NCI-H226 (cell line): ENCODE data around the gene OR6K3.
"Not testable (repeated sequence)": the region's sequence is repeated elsewhere in the genome, so short reads cannot be mapped to it uniquely, and the experiment has no call there.

Experiments
- DNase-seq: peaks from one replicate; pipeline ENCODE4 v3.0.0-alpha.2; 2015

Gene OR6K3, protein sequence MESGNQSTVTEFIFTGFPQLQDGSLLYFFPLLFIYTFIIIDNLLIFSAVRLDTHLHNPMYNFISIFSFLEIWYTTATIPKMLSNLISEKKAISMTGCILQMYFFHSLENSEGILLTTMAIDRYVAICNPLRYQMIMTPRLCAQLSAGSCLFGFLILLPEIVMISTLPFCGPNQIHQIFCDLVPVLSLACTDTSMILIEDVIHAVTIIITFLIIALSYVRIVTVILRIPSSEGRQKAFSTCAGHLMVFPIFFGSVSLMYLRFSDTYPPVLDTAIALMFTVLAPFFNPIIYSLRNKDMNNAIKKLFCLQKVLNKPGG

DNA sequence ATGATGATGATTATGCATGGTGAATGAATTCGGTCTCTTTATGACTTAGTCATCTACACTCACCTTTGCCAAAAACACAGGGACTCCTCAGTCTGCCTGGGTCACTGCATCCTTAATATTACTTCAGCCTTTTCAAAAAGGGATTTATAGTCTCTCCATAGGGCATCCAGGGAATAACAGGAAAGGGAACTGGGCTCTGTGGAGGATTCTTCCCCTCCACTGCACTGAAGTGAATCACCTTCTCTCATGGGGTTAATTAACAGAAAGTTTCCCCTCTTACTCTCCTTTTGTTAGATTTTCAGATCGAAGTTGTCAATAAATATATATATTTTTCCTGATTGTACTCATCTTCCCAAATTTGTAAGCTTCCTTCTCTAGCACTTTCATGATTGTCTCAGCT is at the start of gene OR6K3:
TSS of gene OR6K3 (minus strand) at position 101 of the 400 bp plus-strand sequence. CDS start 2,605 bp downstream, outside the sequence.
- DNase-seq, result no peak

DNA sequence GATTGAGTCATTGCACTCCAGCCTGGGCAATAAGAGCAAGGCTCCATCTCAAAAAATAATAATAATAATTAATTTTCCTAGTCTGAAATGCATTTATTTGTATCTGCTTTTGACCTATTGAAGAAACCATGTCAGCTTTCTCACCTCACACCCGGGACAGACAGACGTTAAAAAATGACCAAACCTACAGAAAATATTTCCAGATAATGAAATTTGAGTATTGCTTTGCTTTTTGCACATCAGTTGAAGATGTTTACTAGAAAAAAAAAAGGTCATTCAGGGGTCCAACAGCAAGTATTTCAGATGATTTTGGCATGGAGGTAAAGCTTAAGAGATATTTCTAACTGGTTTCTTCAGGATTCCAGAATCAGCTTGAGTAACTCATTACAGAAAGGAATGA is 33.9 kb upstream of the OR6K3 start, which contains the start of gene OR6K6:
TSS of gene OR6K6 (plus strand) at position 301 of the 400 bp plus-strand sequence. CDS start 168 bp downstream, outside the sequence.
- no peak for DNase-seq

DNA sequence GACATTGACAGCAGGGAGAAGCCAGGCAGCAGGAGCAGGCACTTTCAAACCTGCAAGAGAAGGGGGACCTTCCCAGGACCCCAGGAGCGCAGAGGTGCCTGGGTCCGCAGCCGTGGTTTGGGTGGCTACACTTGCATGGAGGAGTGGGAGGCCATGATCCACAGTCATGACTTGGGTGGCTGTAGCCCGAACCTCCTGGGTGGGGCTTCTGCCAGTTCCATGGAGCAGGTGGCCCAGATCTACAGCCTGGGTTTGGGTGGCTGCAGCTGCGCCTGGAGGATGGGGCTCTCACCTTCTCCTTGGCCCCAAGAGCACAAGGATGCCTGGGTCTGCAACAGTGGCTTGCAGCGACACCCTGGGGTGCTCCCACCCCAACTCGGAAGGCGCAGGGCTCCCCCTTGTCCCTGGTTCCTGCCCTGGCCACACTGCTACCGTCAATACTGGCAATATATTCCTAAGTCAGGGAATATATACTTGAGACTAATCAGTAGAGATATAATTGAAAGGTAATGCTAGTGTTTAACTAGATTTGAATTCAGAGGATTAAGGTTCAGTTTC is 31.7 kb upstream of the OR6K3 start:
- DNase-seq, result no peak

DNA sequence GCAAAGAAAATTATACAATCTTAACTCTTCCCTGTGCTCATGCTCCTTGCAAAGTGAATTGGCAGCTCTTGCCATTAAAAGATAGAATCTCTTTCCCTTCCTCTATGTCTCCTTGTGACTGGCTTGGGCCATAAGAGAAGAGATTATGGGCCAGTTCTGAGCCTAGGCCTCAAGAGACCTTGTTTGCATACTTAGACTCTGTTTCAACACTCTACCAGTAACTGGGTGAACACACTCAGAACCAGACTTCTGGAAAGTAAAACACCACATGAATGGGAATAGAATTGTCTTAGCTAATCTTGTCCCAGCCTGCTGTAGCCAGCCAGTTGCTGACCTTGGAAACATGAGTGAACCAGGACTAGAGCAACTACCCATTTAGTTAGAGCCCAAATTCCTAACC is 15.3 kb upstream of the OR6K3 start:
- DNase-seq, result no peak

DNA sequence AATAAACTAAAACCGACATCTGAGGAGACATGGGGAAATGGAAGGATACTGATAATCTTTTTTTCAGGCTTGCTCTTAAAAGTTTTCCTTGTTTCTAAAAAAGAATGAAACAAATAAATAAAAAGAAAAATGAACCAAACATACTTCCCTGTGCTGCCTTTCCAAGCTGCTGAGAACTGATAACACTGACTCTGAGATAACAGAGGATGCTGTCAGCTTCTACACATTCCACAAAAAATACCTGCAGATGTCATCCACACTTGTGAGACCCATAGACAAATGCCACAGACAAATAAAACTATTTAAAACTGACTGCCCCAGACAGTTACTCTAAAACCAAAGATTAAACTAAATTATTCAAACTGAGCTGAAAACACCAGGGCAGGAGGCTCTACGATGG is 12.0 kb upstream of the OR6K3 start:
- no peak for DNase-seq

DNA sequence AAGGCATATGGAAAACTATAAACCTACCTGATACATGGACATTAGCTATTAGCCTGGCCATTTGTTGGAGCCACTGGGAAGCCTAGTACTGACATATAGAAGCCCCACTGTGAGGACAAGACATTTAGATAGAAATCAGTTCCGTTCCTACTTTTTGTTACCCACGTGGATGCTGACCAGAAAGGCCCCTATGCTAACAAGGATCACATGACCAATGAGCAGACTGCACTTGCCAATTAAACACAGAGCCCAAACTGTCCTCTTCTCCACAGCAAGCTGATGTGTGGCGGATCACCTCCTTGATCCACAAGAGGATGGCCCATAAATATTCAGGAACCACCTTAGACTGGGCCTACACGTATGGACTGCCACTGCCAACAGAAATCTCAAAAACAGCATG is 11.2 kb upstream of the OR6K3 start:
- no peak for DNase-seq

DNA sequence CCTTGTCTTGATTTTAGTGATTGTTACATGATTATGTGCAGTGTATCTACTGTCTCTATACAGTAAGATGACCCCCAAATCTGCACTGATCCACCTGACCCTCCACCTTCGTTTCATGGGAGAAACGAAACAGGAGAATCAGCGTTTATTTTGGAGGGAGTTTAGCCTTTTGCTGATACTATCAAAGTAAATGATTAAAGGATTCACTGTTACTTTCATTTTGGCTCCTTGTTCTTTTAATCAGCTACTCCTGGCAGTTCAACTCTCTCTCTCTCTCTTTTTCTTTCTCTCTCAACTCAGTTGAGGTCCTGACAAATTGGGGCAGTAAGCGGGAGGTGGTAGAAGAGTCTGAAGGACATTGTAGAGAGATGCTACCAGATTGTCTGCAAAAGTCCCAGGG is 9.9 kb upstream of the OR6K3 start:
- no peak for DNase-seq

DNA sequence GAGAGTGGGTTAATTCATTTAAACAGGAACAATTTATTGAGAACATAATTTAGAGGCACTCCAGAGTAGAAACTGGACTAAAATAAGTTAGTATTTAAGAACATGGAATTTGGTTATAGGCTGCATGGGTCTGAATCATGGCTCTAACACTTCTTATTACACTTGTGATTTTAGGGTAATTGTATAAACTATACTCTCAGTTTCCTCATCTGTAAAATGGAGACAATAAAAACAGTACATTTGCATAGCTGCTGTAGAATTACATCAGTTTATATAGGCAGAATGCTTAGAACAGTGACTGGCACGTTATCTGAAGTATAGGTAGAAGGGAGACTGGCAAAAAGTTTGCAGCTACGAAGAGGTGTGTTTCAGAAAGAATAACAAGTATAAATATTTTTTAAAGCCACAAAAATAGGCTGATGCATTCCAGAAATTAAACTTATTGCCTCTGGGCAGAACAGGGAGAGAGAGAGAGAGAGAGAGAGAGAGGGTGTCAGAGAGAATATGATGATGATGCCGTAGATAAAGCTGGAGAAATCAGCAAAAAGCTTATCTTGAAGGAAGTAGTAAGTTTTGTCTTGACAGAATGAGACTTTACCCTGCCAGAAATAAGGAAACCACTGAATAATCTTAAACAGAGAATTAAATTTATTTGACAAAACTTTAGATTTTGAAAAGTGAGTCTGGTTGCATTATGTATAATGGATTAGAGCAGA is 8.1 kb upstream of the OR6K3 start:
- peak; percentile 39 for DNase-seq

DNA sequence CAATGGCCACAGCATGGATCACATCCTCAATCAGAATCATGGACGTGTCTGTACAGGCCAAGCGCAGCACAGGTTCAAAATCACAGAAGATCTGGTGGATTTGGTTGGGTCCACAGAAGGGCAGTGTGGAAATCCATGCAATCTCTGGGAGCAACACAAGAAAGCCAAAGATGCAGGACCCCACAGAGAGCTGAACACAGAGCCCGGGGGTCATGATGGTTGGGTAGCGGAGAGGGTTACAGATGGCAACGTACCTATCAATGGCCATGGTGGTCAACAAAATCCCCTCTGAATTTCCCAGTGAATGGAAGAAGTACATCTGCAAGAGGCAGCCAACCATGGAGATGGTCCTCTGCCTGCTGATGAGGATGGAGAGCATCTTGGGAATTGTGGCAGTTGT is 3.9 kb upstream of the OR6K3 start:
- no peak for DNase-seq

DNA sequence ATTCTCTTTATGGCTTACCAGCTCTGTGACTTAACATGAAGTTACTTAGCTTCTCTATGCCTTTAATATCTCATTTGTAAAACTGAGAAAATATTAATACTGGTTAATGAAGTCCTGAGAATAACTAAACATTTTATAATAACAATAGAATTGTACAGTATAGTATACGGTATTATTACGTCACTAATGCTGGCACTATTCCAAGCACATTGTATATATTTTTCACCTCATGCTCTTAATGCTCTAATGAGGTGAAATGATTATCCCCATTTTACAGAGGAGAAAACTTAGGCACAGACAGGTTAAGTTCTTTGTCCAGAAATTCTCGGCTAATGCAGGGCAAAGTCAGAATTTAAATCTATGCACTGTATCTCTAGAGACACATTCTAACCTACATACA is 856 bp downstream of the OR6K3 start:
- DNase-seq, result no peak

DNA sequence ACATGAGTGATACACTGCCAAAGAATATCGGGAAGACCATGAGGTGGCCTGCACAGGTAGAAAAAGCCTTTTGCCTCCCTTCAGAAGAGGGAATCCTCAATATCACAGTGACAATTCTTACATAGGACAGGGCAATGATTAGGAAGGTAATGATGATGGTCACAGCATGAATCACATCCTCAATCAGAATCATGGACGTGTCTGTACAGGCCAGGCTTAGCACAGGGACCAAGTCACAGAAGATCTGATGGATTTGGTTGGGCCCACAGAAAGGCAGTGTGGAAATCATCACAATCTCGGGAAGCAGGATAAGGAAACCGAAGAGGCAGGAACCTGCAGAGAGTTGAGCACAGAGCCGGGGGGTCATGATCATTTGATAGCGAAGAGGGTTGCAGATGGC is 3.2 kb downstream of the OR6K3 start:
- DNase-seq, result no peak

DNA sequence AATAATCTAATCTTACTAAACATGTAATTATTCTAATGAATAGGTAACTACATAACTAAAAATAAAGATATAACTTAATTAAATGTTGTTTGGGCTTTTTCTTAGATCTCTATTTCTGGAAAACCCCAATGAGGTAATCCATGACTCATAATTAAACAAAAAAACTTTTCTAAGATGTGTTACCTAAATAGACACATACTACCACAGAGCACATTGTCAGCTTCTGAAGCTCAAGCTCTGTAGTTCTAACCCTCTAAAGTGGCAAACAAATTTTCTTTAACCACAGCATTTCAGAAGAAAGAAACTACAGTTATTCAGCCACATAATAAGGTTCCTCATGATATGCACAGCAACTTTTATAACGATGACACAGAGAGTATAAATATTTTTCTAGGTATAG is 4.2 kb downstream of the OR6K3 start:
- no peak for DNase-seq

DNA sequence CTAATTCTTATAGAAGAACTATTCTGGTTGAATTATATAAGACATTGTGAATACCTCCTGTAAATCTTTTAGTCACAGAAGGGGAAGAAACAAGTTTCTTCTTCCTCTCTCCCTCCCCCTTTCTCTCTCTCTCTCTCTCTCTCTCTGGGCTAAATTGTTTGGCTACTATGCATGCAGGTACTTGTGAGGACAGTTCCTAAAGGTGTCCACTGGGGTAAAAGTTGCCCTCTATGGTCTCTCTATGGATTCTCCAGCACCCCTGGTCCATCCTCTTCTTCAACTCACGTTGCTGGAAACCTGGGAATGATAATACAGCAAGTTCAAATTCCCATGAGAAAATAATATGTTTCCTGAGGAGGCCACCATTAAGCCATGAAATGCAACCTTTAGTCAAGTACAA is 5.8 kb downstream of the OR6K3 start:
- DNase-seq, result no peak

DNA sequence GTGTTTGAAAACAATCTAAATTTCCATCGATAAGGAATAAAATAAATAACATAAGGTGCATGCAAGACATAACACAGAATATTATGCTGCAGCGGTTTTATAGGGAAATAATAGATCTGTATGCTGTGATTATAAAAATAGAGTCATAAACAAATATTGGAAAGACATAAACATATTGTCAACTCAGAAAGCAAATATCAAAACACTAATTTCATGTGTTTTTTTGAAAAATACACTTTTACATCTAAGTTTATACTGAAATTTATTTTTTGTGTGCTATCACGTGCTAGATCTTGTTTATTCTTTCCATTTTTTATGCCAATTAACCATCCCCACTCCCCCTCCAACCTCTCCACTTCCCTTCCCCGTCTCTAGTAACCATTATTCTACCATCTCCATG is 9.4 kb downstream of the OR6K3 start:
- DNase-seq, result no peak

DNA sequence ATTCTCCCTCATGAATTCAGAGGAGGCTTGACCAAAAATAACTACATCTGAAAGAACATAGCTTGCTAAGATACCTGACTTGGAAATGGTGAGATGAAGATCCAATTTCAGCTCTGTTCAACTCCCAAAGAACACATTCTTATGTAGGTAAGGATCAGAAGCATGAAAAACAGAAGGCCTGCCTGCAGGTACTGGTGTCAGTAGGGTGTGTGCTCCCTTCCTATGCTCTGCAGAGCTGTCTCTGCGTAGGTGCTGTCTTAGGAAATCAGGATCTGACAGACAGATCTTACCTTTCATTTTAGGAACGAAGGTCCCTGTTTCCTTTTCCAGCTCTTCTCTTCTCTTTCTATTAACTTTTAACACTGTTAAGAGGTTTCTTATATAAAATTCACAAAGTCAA is 14.4 kb downstream of the OR6K3 start:
- no peak for DNase-seq

DNA sequence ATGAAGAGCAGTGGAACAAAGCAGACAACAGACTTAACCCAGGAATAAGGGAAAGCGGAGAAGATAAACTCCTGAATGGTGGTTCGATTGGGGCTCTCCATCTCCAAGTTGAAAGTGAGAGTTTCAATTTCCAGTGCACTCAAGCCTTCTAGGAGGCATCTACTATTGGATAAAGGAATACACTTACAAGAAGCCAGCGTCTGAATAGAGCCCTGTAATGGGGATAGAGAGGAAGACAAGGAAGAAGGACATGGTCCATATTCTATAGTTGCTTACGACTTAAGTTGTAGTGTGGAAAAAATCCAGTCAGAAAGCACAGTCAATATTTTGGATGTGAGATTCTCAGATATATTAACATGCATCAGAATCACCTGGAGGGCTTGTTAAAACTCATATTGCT is 20.0 kb downstream of the OR6K3 start, which contains the start of gene OR6K2:
TSS of gene OR6K2 (minus strand) at position 101 of the 400 bp plus-strand sequence. CDS start at position 101, 0 bp downstream.
- no peak for DNase-seq

DNA sequence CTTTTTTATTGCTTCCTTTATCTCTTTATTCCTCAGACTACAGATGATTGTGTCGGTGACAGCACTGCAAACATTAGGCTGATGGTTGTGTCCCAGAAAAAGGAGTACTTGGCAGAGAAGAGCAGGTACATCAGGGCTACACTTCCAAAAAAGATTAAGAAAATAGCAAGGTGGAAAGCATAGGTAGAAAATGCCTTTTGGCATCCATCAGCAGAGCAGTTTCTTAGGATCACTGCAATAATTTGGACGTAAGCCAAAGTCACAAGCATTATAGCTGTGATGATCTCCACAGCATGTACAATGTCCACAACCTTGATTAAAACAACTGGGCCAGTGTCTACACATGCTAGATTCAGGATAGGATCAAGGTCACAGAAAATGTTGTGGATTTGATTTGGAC is 25.9 kb downstream of the OR6K3 start:
- DNase-seq, result no peak

DNA sequence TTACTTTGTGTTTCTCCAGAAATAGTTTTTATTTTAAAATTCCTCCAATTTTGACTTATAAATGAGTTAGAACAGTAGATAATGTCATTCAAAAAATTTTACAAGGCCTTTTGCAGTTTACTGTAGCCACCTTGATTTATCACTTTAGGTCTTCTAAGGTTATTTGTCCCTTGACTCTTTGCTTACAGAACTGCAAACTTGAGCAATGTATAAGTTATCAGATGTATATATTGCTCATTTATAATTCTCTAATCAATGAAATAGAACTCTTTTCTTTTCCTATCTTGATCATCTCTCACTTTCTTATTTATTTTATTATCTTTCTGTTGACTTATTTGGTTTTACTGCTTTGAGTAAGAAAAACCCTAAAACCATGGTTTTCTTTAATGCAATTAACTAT is 28.2 kb downstream of the OR6K3 start:
- no peak for DNase-seq

DNA sequence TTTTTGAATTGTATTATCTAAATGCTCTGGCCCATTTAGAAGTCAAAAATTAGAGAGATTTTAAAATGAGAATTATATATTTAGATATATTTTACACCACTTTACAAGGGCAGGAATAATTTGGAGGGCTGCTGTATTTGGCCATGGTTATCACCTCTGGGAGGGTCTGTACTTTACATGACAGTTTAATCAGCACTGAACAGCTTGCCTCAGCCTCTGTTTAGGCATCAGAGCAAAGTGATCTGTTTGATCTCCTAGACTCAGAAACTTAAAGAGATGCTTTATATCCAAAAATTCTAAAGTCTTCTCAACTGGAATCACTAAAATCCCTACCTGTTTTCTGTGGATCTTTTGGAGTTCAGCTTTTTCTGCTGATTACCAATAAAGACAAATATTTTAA is 28.6 kb downstream of the OR6K3 start:
- DNase-seq, result no peak

DNA sequence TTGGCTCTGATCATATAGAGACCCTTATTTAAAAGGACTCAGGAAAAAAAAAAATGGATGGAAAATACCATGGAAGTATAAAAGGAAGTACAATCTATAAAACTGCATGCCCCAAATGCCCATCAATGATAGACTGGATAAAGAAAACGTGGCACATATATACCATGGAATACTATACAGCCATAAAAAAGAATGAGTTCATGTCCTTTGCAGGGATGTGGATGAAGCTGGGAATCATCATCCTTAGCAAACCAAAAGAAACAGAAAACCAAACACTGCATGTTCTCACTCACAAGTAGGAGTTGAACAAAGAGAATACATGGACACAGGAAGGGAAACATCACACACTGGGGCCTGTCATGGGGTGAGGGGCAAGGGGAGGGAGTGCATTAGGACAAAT is 29.4 kb downstream of the OR6K3 start:
- not testable (repeated sequence) for DNase-seq

DNA sequence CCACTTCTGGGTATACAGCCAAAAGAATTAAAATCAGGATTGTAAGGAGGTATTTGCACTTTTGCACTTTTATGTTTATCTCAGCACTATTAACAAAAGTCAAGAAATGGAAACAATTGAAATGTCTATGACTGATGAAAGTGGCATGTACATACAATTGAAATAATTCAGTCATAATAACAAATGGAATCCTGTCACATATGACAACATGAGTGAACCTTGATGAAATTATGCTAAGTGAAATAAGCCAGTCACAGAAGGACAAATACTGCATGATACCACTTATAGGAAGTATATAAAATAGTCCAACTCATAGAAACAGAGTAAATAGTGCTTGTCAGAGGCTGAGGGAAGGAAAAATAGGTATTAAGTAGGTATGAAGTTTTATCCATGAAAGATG is 30.6 kb downstream of the OR6K3 start:
- no peak for DNase-seq

DNA sequence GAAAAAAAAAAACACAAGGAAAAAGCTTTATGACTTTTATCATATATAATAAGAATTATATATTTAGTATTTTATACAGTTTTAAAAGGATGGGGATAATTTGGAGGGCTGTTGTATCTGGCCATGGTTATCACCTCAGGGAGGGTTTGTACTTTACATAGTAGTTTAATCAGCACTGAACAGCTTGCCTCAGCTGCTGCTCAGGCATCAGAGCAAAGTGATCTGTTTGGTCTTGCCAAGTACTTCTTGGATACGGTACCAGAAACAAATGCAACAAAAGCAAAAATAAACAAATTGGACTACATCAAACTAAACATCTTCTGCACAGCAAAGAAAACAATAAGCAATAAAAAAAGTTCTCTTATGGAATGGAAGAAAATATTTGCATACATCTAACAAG is 31.4 kb downstream of the OR6K3 start:
- DNase-seq, result no peak

DNA sequence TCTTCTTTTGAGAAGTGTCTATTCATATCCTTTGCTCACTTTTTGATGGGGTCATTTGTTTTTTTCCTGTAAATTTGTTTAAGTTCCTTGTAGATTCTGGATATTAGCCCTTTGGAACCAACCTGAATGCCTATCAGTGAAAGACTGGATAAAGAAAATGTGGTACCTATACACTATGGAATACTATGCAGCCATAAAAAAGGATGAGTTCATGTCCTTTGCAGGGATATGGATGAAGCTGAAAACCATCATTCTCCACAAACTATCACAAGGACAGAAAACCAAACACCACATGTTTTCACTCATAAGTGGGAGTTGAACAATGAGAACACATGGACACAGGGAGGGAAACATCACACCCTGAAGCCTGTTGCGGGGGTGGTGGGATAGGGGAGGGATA is 32.2 kb downstream of the OR6K3 start:
- not testable (repeated sequence) for DNase-seq

DNA sequence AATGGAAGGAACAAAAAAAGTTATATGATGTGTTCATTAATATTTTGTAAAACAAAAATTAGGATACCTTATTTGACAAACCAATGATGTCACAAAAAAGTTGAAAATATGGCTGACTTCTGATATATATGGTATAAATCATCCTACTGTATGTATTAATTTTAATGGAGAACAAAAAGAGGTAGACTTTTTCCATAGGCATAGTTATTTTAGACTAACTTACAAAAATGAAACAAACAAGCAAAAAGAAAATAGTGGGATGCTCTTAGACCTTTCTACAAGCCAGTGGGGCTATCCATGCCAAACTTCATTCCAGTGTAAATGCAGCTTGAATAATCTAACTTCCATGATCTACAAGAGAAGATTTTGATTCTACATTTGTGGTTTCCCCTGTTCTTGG is 33.5 kb downstream of the OR6K3 start:
- no peak for DNase-seq
